HG03097 (cell line): ENCODE measurements around the gene NEIL3.

Experiments used
- ATAC-seq: cut with Tn5 transposase; IDR thresholded peaks from one replicate; pipeline ENCODE4 v1.9.1; 2021; ENCODE audit not compliant: unreplicated experiment, low FRiP score

Gene NEIL3

DNA sequence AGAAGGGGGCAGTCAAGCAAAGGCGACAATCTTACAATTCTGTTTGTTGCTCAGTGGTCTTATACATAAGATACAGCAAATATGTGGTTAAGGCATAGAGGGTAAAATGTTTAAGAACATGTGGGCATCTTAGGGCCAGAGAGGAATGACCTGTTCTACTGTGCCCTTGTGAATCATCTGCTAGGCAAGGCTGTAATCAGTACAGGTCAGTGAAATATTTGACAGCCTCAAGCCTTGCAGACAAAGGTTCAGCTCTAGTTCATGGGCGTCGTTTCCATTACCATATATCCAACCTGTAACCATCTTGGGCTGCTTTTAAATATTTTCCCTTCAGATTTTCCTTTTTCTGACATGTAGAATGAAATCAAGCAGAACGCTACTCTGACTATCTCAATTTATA lies 95.3 kb downstream of the NEIL3 start:
- no peak for ATAC-seq

DNA sequence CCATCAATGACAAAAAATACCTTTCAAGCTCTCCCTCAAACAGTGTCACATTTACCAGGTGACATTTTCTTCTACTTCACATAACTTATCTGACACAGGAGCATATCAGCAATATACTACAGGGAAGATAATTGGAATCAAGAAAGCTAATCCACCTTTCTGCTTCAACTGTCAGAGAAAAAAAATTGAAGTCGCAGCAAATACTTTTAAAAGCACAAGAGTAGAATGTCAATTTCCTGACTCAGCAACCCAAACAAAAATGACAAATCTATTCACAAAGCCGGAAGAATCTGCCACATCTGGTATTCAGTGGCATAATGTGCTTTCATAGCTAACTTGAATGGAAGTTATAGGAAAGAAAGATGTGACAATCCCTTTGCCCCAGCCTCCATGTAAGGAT lies 95.8 kb downstream of the NEIL3 start:
- ATAC-seq, result no peak

DNA sequence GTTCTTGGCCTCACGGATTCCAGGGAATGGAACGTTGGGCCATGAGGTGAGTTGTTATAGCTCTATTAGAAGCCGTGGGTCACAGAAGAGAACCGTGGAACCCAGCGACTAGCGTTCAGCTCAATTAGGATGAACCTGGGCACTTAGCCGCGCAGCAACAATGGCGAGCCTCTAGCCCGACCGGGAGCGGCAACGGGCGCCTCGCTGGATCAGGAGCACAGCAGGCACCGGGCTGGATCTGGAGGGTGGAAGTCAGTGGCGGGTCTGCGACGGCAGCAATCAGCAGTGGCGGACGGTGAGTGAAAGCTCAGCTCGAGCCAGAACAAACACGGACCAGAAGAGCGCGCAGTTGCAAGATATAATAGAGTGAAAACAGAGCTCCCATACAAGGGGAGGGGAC lies 98.3 kb downstream of the NEIL3 start:
- ATAC-seq, result no peak

DNA sequence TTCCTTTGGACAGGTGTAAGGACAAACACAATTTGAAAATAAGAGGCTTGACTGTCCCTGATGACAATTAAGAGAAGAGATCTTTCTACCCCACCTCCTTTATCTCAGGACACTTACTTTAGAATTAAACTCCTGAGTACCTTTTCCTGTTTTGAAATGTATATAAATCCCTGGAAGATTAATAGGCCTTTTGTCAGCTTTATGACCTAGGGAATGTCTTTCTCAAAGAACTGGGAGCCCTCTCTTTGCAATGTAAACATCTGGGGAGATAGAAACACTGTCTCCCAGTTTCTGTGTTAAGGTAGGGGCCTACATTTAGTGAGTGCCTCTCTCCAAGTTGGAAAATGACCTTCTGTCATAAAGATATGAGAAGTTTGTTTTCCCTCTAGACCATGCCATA lies 100.9 kb downstream of the NEIL3 start:
- ATAC-seq, result no peak

DNA sequence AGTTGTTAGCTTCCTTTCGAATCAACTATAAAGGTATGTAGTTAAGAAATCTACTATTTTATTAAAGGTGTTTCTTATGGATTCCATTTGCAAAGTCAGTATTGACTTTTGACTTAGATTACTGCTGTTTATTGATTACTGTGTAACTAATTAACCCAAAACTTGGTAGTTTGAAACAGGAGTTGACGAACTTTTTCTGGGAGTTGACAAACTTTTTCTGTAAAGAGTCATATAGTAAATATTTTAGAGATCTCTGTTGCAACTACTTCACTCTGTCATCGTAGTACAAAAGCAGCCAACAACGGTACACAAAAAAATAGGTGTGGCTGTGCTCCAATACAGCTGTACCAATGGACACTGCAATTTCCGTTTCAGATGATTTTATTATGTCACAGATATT lies 102.3 kb downstream of the NEIL3 start:
- ATAC-seq, result no peak
